Liver (tissue), 9 donors: ENCODE results near the gene PRND. TPM values are rescaled to one million over a fixed set of nuclear protein-coding genes. Genes with fewer than 3 reads are reported as not detected.

Experiments used
- DNase-seq: peaks from one replicate; pipeline ENCODE4 v3.0.0-alpha.2; 2017; ENCODE audit warnings: low spot score
- H3K27ac ChIP-seq, 2 donors: one replicate each; pipeline ENCODE4 v1.7.0; 2013; ENCODE audit warnings: inconsistent platforms in 2 of 2, low read length in 2 of 2, control low read depth in 1 of 2, low read depth in 1 of 2, mild to moderate bottlenecking in 1 of 2
- H3K27me3 ChIP-seq, 4 donors: one replicate each; pipeline versions ENCODE4 v1.6.1 to v1.7.0; 2013; ENCODE audit warnings: low read length in 3 of 4, inconsistent platforms in 1 of 4, mild to moderate bottlenecking in 1 of 4, moderate library complexity in 1 of 4; ENCODE audit not compliant: control insufficient read depth in 4 of 4, insufficient read depth in 4 of 4
- H3K36me3 ChIP-seq, 4 donors: one replicate each; pipeline versions ENCODE4 v1.6.1 to v1.7.0; 2013; ENCODE audit warnings: low read length in 3 of 4, mild to moderate bottlenecking in 3 of 4, low read depth in 1 of 4, moderate library complexity in 1 of 4; ENCODE audit not compliant: control insufficient read depth in 4 of 4, insufficient read depth in 3 of 4
- H3K4me1 ChIP-seq, 4 donors: one replicate each; pipeline versions ENCODE4 v1.6.1 to v1.7.0; 2013; ENCODE audit warnings: low read length in 3 of 4, mild to moderate bottlenecking in 3 of 4, moderate library complexity in 1 of 4; ENCODE audit not compliant: control insufficient read depth in 4 of 4, insufficient read depth in 4 of 4
- H3K4me3 ChIP-seq, 3 donors: one replicate each; pipeline versions ENCODE4 v1.6.1 to v1.7.0; 2013; ENCODE audit warnings: low read length in 3 of 3, control low read depth in 1 of 3, low read depth in 1 of 3, mild to moderate bottlenecking in 1 of 3
- H3K9ac ChIP-seq, 2 donors: one replicate each; pipeline ENCODE4 v1.7.0; 2013; ENCODE audit warnings: low read length in 2 of 2, mild to moderate bottlenecking in 2 of 2, moderate library complexity in 2 of 2, control low read depth in 1 of 2, low read depth in 1 of 2
- H3K9me3 ChIP-seq, 4 donors: one replicate each; pipeline versions ENCODE4 v1.6.1 to v1.7.0; 2013; ENCODE audit warnings: low read length in 3 of 4; ENCODE audit not compliant: control insufficient read depth in 4 of 4
- ATF3 ChIP-seq: IDR thresholded peaks from 2 replicates; pipeline ENCODE4 v1.6.1; 2016; ENCODE audit warnings: antibody characterized with exemption
- CTCF ChIP-seq: fragments of 150-350 bp; IDR thresholded peaks from 2 replicates; pipeline ENCODE4 v1.5.1; 2017; ENCODE audit warnings: improper control_type of control experiment, low read depth, low read length; ENCODE audit not compliant: missing input control
- FOXA1 ChIP-seq: IDR thresholded peaks from 2 replicates; pipeline ENCODE4 v1.6.1; 2016; ENCODE audit warnings: antibody characterized with exemption
- HNF4G ChIP-seq: IDR thresholded peaks from 2 replicates; pipeline ENCODE4 v1.6.1; 2016; ENCODE audit warnings: antibody characterized with exemption
- JUND ChIP-seq, 2 donors: IDR thresholded peaks; 2 replicates each; pipeline ENCODE4 v1.6.1; 2016; ENCODE audit warnings: antibody characterized with exemption in 2 of 2
- MAX ChIP-seq: IDR thresholded peaks from 2 replicates; pipeline ENCODE4 v1.6.1; 2016; ENCODE audit warnings: antibody characterized with exemption
- NR2F2 ChIP-seq: IDR thresholded peaks from 2 replicates; pipeline ENCODE4 v1.6.1; 2016; ENCODE audit warnings: antibody characterized with exemption
- RAD21 ChIP-seq, 2 donors: IDR thresholded peaks; 2 replicates each; pipeline ENCODE4 v1.6.1; 2016; ENCODE audit warnings: antibody characterized with exemption in 2 of 2, mild to moderate bottlenecking in 2 of 2
- REST ChIP-seq: IDR thresholded peaks from 2 replicates; pipeline ENCODE4 v1.6.1; 2016; ENCODE audit warnings: antibody characterized with exemption, mild to moderate bottlenecking
- RXRA ChIP-seq, 2 donors: IDR thresholded peaks; 2 replicates each; pipeline ENCODE4 v1.6.1; 2017 to 2018; ENCODE audit warnings: antibody characterized with exemption in 2 of 2, mild to moderate bottlenecking in 1 of 2
- TAF1 ChIP-seq: conservative IDR thresholded peaks from 2 replicates; pipeline ENCODE4 v1.6.1; 2016; ENCODE audit warnings: antibody characterized with exemption, mild to moderate bottlenecking
- ZBTB33 ChIP-seq: IDR thresholded peaks from 2 replicates; pipeline ENCODE4 v1.6.1; 2016; ENCODE audit warnings: antibody characterized with exemption
- WGBS: extraction: QIAGEN DNeasy Blood & Tissue Kit; methylation state at CpG from one replicate; pipeline ENCODE4 v1.1.7; 2013; 5-methylcytosine and 5-hydroxymethylcytosine counted together
- polyA plus RNA-seq, 2 donors: library from polyadenylated mRNA; stranded (reverse) in 1 of 2; unstranded in 1 of 2; fragments of 200-250 nt in 1 of 2; fragments of >200 nt in 1 of 2; fragmentation: Nextera tagmentation in 1 of 2; extraction: Ambion mirVana in 1 of 2; gene quantifications; one replicate each; pipeline versions ENCODE4 v1.2.1 to v1.2.3, GENCODE V29; 2013 to 2015
- total RNA-seq, 2 donors: library from RNA; depleted of rRNA; stranded (reverse); fragments of >200 nt; gene quantifications; one replicate each; pipeline ENCODE4 v1.2.3, GENCODE V29; 2014
- donor health status: healthy.
- donor health status: healthy.
- donor health status: healthy.
- donor health status: healthy.
- donor health status: healthy.

The PRND gene
- total and polyA plus RNA-seq, 4 donors: 0.23 TPM; not detected in 3

GRCh38 chr20:4725263-4725550 lies 3.5 kb downstream of the PRND start:
- no peak for DNase-seq
- WGBS: 87% methylated on average over 4 of the region's 4 CpGs

More at GRCh38 chr20:4725263-4725550, 3.5 kb downstream of the PRND start:
- H3K9ac ChIP-seq: no peak overlapping the region
- H3K27me3 ChIP-seq: no peaks in the 10 kb centered on the region
- TF ChIP-seq JUND (IDR thresholded peaks at IDR 0.05): no peak
- TF ChIP-seq TAF1: no peak
- no peak for TF ChIP-seq NR2F2
- no peak for TF ChIP-seq MAX
- TF ChIP-seq CTCF: no peak
- TF ChIP-seq RAD21 (IDR thresholded peaks at IDR 0.05): no peak
- TF ChIP-seq FOXA1: no peak
- TF ChIP-seq HNF4G: no peak
- TF ChIP-seq ZBTB33: no peak
- TF ChIP-seq REST: no peak
- no peak for TF ChIP-seq ATF3
- TF ChIP-seq RXRA (IDR thresholded peaks at IDR 0.05): no peak
- no peaks in the 10 kb centered on the region for H3K9me3 ChIP-seq
- no peaks in the 10 kb centered on the region for H3K36me3 ChIP-seq
- no peak overlapping the region for H3K27ac ChIP-seq
- H3K4me3 ChIP-seq: no peak overlapping the region
- peaks cover 0 to 4% (median 4%) of the 10 kb centered on the region in 4 donors for H3K4me1 ChIP-seq
